HEK293 (cell line): ENCODE measurements around the gene B9D1.

Source experiments
- CTCF ChIA-PET: fragments of 350-600 bp; formaldehyde crosslinking; extraction: SDS; loops from one replicate; lab custom pipeline; 2021; ENCODE audit warnings: antibody characterized with exemption; lab: Yijun Ruan, JAX
- POLR2A ChIA-PET: fragments of 300-600 bp; formaldehyde crosslinking; extraction: SDS; loops from one replicate; lab custom pipeline; 2020; ENCODE audit warnings: antibody characterized with exemption, inconsistent platforms; lab: Yijun Ruan, JAX
- H3K27ac ChIP-seq: fragments of 200-500 bp; sonication (Bioruptor generic); 2 replicates; pipeline ENCODE4 v1.5.1; 2014; ENCODE audit warnings: low read depth, low read length, control low read depth, inconsistent platforms; ENCODE audit errors: extremely low read depth
- H3K36me3 ChIP-seq, 2 experiments: fragments of 200-500 bp in 1 of 2; sonication (Bioruptor generic) in 1 of 2; 1 replicate in 1 of 2; 2 replicates in 1 of 2; pipeline ENCODE4 v1.5.1; 2014 to 2017; ENCODE audit warnings: inconsistent platforms in 2 of 2, low read length in 2 of 2; ENCODE audit not compliant: control insufficient read depth in 2 of 2, insufficient read depth in 1 of 2
- H3K4me1 ChIP-seq: fragments of 200-500 bp; sonication (Bioruptor generic); 2 replicates; pipeline ENCODE4 v1.5.1; 2014; ENCODE audit warnings: mild to moderate bottlenecking, low read length, inconsistent platforms; ENCODE audit not compliant: control insufficient read depth, insufficient read depth
- H3K4me3 ChIP-seq: 2 replicates; pipeline ENCODE4 v1.5.1; 2011; ENCODE audit warnings: low read depth, mild to moderate bottlenecking, control low read depth, low read length, moderate library complexity
- H3K9me3 ChIP-seq: fragments of 200-500 bp; sonication (Bioruptor generic); 2 replicates; pipeline ENCODE4 v1.5.1; 2014; ENCODE audit warnings: low read depth, low read length, inconsistent platforms; ENCODE audit not compliant: control insufficient read depth, insufficient read depth
- EGR2 ChIP-seq: fragments of 450-650 bp; formaldehyde crosslinking; IDR thresholded peaks from 2 replicates; pipeline ENCODE4 v1.5.1; 2016; ENCODE audit warnings: low read depth, missing biosample characterization, missing genetic modification characterization
- IKZF3 ChIP-seq: fragments of 450-650 bp; IDR thresholded peaks from 2 replicates; pipeline ENCODE4 v1.5.0; 2018; ENCODE audit warnings: missing biosample characterization, mild to moderate bottlenecking, missing genetic modification characterization, moderate library complexity
- KLF1 ChIP-seq: fragments of 450-650 bp; formaldehyde crosslinking; IDR thresholded peaks from 2 replicates; pipeline ENCODE4 v1.5.1; 2016; ENCODE audit warnings: missing biosample characterization, missing genetic modification characterization
- SCRT1 ChIP-seq: fragments of 450-650 bp; formaldehyde crosslinking; IDR thresholded peaks from 2 replicates; pipeline ENCODE4 v1.5.1; 2016; ENCODE audit warnings: missing biosample characterization, missing genetic modification characterization, borderline replicate concordance
- WT1 ChIP-seq: fragments of 450-650 bp; formaldehyde crosslinking; IDR thresholded peaks from 2 replicates; pipeline ENCODE4 v1.5.1; 2016; ENCODE audit warnings: missing biosample characterization, missing genetic modification characterization
- ZBTB1 ChIP-seq: fragments of 450-650 bp; formaldehyde crosslinking; IDR thresholded peaks from 2 replicates; pipeline ENCODE4 v1.5.1; 2016; ENCODE audit warnings: missing biosample characterization, missing genetic modification characterization
- ZFHX2 ChIP-seq: fragments of 450-650 bp; formaldehyde crosslinking; conservative IDR thresholded peaks from 2 replicates; pipeline ENCODE4 v1.5.1; 2016; ENCODE audit warnings: missing biosample characterization, missing genetic modification characterization
- ZNF19 ChIP-seq: fragments of 450-650 bp; formaldehyde crosslinking; IDR thresholded peaks from 2 replicates; pipeline ENCODE4; 2016; ENCODE audit warnings: missing biosample characterization, missing genetic modification characterization, low read depth
- ZNF501 ChIP-seq: fragments of 450-650 bp; formaldehyde crosslinking; IDR thresholded peaks from 2 replicates; pipeline ENCODE4 v1.5.1; 2016; ENCODE audit warnings: missing biosample characterization, missing genetic modification characterization
- ZNF670 ChIP-seq: fragments of 450-650 bp; formaldehyde crosslinking; IDR thresholded peaks from 2 replicates; pipeline ENCODE4 v1.5.1; 2016; ENCODE audit warnings: missing biosample characterization, missing genetic modification characterization, low read depth
- TF ChIP-seq, protein P1 (sequence below): fragments of 450-650 bp; formaldehyde crosslinking; IDR thresholded peaks from 2 replicates; pipeline ENCODE4 v1.5.1; 2016; ENCODE audit warnings: missing biosample characterization, missing genetic modification characterization

B9D1 gene

GRCh38 chr17:19345486-19346350 lies 16.8 kb downstream of the B9D1 start:
- peaks cover 0 to 5% of the 10 kb centered on the region in 2 experiments; a peak in 1 of 3 replicates for H3K36me3 ChIP-seq
- H3K27ac ChIP-seq, result no peak overlapping the region; the same call in 1 of the 2 replicates
- H3K9me3 ChIP-seq, result no peaks in the 10 kb centered on the region
- POLR2A ChIA-PET, result no interaction called here
- TF ChIP-seq ZNF19 (tag by site-specific recombination), result no peak
- TF ChIP-seq IKZF3, result no peak
- CTCF ChIA-PET, result interaction anchor here (0.5 to 1.8 kb wide), 3 partner anchors 9 to 171 kb away, joined by 4 to 8 read pairs (median 5); partner anchors contain the start of gene B9D1
- H3K4me1 ChIP-seq, result peaks cover 8% of the 10 kb centered on the region
- no peak overlapping the region for H3K4me3 ChIP-seq

DNA sequence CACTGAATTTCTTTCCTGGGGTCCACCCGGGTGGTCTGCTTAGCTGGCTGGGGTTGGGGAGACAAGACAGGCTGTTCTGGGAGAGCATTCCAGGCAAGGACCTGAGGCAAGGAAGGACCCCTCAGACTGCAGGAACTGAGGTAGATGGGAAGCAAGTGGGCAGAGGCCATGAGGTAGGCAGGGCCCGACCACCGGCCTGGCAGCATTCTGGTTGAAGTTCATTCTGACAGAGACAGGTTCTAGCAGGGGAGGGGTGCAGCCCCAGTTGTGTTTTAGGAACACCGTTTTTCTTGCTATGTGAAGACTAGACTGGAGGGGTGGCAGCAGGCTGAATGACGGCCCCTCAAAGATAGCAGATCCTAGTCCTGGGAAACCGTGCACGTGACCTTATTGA lies 17.5 kb downstream of the B9D1 start:
- H3K36me3 ChIP-seq, result peaks cover 0 to 5% of the 10 kb centered on the region in 2 experiments; a peak in 1 of 3 replicates
- H3K27ac ChIP-seq, result no peak overlapping the region
- H3K4me3 ChIP-seq, result no peak overlapping the region
- CTCF ChIA-PET, result interaction anchor here (0.5 kb wide), 1 partner anchor 81 kb away, joined by 5 read pairs; no protein-coding TSS in a partner anchor
- H3K4me1 ChIP-seq, result peaks cover 8% of the 10 kb centered on the region
- TF ChIP-seq ZNF670 (tag by site-specific recombination), result no peak
- POLR2A ChIA-PET, result no interaction called here
- H3K9me3 ChIP-seq, result no peaks in the 10 kb centered on the region

DNA sequence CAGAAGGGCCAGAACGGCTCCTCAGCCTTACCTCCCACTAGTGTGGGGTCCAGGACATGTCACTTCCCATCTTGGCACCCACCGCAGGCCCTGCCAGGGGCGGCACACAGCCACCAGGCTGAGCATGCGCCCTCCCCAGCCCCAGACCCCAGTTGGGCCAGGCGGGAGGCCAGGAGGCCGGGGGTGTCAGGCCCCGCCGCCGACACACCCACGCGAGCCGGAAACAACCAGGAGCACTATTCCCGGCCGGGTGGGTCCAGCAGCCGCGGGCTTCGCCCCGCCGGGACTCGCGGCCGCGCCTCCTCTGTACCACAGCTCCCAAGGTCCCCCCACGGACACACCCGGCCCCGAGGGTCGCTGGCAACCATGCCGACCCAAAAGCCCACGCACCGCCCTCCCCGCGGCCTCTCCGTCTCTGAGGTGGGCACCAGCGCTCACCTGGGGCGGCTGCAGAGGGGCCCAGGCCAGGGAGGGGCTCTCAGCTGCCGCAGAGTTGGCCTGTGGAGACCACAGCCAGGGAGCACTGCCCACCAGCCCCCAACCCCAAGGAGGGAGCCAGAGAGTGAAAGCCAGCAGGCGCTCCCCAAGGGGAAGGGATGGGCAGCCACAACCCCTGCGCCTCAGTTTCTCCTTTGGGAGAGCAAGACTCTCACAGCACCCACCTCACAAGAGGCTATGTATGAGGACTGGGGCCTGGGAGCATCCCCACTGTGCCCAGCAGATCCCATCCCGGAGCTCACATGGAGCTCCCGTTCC lies 18.0 kb downstream of the B9D1 start:
- no peak overlapping the region for H3K4me3 ChIP-seq
- H3K9me3 ChIP-seq, result no peaks in the 10 kb centered on the region
- ChIA-PET POLR2A (no interaction called here), CTCF (interaction anchor here (0.5 kb wide), 2 partner anchors 61 to 80 kb away, joined by 3 to 5 read pairs; no protein-coding TSS in a partner anchor)
- H3K4me1 ChIP-seq, result peaks cover 8% of the 10 kb centered on the region
- H3K36me3 ChIP-seq, result peaks cover 0 to 5% of the 10 kb centered on the region in 2 experiments; a peak in 1 of 3 replicates
- no peak overlapping the region for H3K27ac ChIP-seq
- peak; percentile 28; the same call in 1 of the 2 replicates for TF ChIP-seq EGR2
- no peak for TF ChIP-seq ZNF501 (tag by site-specific recombination)
- no peak for TF ChIP-seq SCRT1 (tag by site-specific recombination)
- 0 out of 2 replicates have a peak, but pooled peaks have one; percentile 12 for TF ChIP-seq KLF1
- 0 out of 2 replicates have a peak, but pooled peaks have one; percentile 20 for TF ChIP-seq ZFHX2

DNA sequence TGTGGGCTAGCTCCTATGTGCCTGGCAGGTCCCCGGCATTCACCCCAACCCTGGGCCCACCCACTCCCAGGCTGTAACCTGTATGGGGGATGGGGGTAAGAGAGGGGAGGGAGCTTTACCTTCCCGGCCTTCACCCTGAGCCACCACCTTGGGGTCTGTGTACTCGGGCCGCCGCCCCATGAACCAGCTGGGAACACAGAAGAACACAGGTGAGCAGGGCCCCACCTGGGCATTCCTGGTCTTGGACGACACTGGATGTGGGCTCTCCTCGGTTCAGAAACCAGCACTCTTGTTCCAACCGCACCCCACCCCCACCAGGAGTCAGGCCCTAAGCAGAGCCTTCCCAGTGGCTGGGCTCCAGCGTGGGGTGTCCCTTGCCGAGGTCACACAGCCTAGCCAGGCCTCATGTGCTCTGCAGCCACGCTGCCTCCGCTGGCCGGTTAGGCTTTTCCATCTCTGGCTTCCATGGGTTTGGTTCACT lies 18.8 kb downstream of the B9D1 start:
- Histone ChIP-seq H3K36me3 (peaks cover 0 to 5% of the 10 kb centered on the region in 2 experiments; a peak in 1 of 3 replicates), H3K4me1 (peaks cover 8% of the 10 kb centered on the region), H3K27ac (no peak overlapping the region), H3K4me3 (no peak overlapping the region), H3K9me3 (no peaks in the 10 kb centered on the region)
- ChIA-PET CTCF (interaction anchor here (0.5 to 0.9 kb wide), 2 partner anchors 20 to 60 kb away, joined by 3 read pairs; no protein-coding TSS in a partner anchor), POLR2A (interaction anchor here (1.0 kb wide), 1 partner anchor 37 kb away, joined by 3 read pairs; no protein-coding TSS in a partner anchor)
- TF ChIP-seq WT1 (tag by site-specific recombination) (no peak), ZBTB1 (tag by site-specific recombination) (no peak)
- TF ChIP-seq, protein P1, sequence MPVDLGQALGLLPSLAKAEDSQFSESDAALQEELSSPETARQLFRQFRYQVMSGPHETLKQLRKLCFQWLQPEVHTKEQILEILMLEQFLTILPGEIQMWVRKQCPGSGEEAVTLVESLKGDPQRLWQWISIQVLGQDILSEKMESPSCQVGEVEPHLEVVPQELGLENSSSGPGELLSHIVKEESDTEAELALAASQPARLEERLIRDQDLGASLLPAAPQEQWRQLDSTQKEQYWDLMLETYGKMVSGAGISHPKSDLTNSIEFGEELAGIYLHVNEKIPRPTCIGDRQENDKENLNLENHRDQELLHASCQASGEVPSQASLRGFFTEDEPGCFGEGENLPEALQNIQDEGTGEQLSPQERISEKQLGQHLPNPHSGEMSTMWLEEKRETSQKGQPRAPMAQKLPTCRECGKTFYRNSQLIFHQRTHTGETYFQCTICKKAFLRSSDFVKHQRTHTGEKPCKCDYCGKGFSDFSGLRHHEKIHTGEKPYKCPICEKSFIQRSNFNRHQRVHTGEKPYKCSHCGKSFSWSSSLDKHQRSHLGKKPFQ (tag by site-specific recombination), result no peak
